HCEC 1CT (cell line): ENCODE measurements around the gene DPP10.
"Not testable (repeated sequence)": the region's sequence is repeated elsewhere in the genome, so short reads cannot be mapped to it uniquely, and the experiment has no call there.

Experiments
- DNase-seq: peaks from one replicate; pipeline ENCODE4 v3.0.0-alpha.2; 2017

DPP10 gene

DNA sequence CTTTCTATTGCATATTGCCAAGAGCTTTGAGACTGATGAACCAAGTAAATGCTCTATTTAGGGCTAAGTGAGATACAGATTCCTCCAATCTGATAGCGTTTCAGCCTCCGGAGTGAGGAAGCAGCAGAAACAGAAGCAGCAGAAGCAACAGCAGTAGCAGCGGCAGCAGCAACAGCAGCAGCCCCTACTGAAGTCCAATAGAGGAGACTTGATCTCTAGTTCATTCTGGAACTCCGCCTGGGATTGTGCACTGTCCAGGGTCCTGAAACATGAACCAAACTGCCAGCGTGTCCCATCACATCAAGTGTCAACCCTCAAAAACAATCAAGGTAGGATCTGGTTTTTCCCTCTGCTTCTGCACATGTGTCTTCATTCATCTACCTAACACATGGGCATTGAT lies at the start of gene DPP10:
Gene DPP10, plus strand, starts transcription at position 132 of the 400 bp plus-strand sequence.
- DNase-seq: no peak

DNA sequence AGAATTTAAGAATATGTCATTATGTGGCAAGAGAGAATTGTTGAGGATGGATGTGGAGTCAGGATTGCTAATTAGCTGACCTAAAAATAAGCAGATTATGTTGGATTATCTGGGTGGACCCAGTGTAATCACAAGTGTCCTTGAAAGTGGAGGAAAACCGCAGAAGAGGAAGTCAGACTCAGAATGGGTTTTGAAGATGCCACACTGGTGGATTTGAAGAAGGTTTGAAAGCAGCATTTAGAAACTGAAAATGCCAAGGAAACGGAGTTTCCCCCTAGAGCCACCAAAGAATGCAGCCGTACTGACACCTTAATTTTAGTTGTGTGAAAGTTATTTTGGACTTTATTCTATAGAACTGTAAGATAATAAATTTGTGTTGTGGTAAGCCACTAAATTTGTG lies 41.6 kb upstream of the DPP10 start:
- DNase-seq: no peak

DNA sequence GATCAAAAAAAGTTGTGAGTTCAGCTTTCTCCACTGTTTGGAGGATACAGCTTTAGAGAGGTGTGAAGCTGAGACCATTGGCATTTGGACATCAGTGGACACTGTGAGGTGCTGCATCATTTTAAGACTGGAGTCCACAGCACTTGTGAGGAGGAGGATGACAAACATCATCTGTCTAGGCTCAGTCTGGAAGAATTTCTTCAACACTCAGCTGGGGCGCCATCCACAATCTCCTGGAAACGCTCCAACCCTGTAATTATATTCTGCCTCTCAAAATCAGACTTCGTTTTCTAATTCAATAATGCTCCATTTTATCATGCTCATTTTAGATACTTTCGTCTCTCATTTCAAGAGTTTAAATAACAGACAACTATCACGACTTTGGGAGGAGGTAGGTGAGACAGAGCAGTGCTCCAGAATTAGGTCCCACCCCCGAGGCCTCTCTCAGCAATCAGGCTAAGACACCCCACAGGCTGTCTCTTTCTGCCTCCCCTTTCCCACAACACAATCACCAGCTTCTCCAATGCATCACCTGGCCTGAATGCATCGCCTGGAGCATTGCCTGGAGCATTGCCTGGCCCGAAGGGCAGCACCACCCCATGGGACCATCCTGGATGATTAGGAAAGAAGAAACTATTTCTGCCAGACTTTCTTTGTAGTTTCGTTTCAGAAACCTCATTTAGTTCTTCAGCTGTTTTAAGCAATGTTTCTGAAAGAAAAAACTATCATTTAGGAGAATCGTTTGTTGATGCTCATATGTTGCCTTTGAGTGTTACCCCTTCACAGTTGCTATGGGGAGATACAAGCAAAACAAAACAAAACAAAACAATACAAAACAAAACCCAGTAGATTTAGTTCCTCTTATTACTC lies 37.0 kb upstream of the DPP10 start:
- no peak for DNase-seq

DNA sequence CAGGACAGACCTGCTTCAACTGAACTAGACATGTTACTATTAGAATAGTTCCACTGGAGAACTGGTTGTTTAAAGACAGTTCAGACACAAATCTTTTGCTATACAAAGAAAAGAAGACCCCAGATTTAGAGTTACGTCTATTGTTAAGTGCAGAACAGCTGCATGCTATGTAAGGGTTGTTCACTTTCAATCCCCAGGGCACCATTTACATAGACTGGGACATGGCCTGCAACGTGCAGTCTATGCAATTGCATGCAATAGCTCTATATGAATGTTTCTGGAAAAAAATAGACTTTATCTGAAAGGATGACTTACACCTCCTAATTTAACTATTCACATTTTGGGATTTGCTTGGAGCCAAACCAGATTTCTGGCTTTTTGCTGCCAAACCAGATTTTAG lies 36.1 kb upstream of the DPP10 start:
- DNase-seq: no peak

DNA sequence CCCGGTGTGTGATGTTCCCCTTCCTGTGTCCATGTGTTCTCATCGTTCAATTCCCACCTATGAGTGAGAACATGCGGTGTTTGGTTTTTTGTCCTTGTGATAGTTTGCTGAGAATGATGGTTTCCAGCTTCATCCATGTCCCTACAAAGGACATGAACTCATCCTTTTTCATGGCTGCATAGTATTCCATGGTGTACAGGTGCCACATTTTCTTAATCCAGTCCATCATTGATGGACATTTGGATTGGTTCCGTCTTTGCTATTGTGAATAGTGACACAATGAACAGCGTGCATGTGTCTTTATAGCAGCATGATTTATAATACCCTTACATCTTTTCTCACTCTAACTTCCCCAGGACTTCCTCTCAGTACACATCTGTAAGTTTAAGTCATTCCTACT lies 35.1 kb upstream of the DPP10 start:
- DNase-seq: not testable (repeated sequence)

DNA sequence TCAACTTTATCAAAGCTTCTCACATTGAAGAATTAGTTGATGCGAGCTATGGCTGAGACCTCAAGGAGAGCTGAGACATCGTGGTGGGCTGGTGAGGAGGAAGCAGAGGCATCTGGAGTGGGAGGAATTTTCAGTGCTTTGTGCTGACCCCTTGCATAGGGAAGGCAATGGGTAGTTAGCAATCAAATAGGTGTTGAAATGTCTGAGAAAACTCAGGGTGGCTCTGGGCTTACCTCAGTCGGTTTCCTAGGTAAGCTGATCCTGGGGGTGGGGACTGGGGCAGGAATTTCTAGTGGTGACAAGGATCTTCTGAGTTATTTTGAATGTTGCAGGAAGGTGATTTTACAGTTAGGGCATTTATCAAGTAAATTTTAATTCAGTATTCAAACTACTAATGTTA lies 20.7 kb upstream of the DPP10 start:
- no peak for DNase-seq

DNA sequence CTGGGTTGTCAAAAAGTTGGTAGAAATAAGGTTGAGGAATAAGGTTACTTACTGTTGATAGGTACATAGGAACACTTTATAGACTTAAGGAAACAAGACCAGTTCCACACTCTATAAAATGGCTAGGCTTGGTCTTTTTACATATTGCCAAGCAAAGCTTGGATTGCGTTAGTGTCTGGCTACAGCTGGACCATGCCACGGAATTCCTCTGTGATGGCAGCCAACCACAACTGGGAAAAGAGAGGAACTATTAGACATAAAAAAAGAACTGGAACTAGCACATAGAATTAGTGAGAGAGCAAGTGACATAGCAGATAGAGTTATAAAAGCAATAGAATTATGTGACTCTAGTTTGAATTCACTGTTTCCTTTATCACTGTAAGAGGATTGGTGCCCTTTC lies 17.7 kb upstream of the DPP10 start:
- DNase-seq: no peak

DNA sequence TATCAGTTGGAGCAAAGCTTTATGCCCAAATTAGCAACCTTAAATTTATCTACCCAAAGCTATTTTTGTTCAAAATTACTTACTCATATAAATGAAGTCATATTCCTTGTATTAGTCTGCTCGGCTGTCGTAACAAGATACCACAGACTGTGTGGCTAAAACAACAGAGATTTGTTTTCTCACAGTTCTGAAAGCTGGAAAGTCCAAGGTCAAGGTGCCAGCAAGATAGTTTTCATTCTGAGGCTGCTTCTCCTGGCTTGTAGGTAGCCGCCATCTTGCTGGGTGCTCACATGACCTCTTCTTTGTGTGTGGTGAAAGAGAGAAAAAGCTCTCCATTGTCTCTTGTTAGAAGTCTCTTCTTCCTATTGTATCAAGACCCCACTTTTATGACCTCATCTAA lies 15.7 kb upstream of the DPP10 start:
- DNase-seq: no peak

DNA sequence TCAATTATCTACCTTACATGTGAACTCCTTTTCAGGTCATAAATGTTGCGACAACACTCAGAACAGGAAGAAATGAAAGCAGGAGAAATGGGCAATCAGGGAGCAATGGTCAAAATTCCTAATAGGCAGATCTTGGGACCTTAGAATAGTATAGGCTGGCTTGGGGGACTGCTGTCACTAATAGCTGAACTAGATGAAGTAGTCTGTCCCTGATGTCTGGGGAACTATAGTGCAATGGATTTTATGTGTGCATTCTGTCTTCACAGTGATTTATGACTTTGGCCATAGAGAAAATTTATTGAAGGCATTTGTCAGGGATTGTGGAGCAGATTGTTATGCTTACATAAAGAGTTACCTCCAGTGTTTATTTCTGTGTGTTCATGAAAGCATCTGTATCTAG lies 6.1 kb upstream of the DPP10 start:
- DNase-seq: no peak

DNA sequence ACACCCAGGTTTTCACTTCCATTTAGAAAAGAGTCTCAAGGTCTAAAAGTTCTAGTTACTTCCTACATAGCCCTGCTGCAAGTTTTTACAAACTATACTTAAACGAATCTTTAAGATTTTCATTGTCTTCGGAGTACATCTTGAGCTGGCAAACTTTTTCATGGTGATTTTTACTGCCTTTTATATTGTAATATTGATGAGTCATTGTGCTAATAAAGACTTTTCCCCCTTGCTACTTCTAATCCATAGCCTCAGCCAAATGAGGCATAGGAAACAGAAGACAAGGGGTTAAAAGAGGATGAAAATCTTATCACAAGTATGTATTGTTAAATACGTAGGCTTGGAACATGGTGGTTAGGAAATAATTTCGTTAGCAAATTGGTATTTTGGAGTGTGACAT lies 4.1 kb downstream of the DPP10 start:
- DNase-seq: no peak

DNA sequence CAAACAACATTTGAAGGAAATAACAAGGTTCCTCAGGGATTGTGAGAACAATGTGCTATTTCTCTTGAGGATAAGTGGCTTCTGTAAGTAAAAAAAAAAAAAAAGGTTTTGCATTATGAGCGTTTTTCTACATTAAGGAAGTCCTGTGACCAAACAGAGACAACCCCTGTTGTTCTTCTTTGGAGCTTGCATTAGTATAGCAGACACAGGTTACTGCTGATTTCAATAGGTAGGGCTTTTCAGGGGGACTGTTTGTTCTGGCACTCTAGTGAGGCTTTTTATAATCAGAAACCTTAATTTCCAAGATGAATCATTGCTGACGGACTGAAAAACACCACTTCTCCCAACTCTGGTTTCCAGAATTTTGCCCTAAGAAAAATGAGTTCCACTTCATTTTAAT lies 8.2 kb downstream of the DPP10 start:
- DNase-seq: no peak

DNA sequence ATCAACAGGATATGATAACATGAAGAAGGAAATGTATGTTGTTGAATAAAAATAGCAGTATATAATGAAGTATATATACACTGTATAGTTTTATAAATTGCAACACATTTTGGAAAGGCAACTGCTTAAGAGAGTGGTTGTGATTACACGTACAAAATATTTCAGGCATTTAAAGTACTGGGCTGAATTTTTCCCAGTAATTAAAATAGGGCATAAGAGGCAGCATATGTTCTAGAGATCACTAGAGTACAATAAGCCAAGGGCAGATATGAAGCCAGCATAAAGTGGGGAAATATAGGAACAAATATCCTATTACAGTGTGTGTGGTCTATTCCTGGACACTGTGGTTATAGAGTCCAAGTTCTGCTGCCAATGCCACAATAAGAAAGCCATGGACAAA lies 14.1 kb downstream of the DPP10 start:
- no peak for DNase-seq

DNA sequence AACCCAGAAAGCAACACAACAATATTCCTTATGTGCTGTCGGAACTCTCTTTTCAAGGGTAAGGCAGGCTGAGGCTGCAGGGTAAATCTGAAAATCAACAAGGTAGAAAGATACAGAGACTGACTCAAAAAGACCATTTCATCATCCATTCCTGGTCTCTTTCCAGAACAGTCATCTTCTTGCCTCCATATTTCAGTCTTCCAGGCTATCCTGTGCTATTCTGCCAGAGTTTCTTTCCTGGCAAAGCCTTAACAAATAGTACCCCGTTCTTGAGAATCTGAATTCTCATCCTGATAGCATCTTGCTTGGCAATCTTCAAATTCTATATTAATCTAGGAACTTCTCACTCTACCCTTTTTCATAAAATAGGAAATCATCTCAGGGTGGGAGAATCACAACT lies 15.5 kb downstream of the DPP10 start:
- DNase-seq: no peak

DNA sequence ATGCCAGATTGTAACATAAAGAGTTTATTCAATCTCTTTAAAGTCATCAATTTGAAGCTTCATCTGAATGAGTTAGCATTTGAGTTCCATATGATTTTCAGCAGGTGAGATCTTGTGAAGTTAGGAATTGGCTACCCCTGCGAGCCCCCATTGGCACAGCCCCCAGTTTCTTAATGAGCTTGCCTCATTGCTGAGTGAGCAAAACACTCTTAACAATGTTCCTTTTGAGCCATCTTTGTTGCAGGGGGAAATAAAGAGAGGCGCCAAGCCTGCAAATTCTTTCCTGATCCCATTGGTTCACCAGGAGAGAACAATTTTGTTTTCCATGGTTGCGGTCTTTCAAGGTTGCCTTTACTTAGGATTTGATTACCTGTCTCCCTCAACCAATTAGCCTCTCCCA lies 18.7 kb downstream of the DPP10 start:
- DNase-seq: no peak

DNA sequence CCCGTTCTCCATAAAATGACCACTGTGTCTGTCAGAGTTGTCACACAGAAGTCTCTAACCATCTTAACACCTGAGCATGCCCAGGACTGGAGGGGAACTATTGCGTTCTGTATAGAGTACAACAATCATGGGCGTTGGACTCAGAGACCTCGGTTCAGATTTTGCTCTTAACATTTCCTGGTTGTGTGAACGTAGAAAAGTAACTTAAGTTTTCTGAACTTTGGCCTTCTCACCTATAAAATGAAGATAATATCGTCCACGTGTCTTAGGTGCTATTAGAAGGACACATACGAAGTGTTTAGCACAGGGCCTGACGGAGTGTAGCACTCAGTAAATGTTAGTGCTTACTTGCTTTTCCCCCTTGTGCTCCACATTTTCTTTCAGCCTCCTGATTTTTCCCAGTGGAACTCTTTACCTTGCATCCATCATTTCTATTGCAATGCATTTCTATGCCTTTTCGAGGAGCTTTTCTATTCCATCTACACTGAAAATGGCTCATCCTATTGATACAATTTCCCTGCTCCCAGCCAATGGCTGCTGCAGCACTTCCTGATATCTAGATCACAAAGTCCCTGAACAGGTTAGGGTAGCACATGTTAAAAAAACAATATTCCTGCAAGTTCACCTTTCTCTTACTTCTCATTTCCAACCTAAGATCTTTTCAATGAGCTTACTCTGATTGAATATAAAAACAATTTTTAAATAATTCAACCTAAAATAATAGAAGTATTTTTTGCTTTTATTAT lies 22.7 kb downstream of the DPP10 start:
- no peak for DNase-seq

DNA sequence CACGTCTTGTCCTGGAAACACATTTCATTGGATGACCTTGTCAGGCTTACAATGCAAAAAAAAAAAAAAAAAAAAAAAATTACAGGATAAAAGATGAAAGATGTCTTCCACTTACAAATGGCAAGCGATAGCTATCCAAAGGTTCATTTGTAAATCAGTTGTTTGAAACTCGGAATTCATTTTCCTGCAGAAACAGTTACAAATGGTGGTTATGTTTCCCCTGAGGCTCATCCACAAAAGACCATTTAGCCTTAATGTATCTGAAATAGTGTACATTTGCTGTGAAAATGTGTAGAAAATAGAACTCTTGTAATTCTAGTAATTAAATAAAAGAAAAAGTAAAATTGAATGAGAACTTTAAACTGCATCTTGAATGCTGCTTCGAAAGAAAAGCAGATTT lies 25.9 kb downstream of the DPP10 start:
- DNase-seq: no peak

DNA sequence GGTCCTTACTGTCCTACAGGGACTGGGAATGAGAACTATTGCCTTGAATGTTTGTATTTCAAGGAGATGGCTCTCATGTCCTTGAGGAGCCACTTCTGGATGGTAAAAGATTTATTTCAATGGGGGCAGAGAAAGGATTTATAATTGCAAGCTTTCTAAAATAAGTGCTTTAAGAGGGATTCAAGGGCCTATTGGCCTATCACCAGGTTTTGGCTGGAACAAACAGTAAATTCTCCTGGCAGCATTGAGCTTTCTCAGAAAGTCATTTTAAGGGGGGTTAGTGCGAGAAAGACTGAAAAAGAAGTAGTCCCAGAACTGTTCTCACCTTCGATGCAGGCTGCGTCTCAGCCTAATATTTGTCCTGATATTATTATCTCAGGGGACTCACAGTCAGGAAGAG lies 29.8 kb downstream of the DPP10 start:
- DNase-seq: no peak

DNA sequence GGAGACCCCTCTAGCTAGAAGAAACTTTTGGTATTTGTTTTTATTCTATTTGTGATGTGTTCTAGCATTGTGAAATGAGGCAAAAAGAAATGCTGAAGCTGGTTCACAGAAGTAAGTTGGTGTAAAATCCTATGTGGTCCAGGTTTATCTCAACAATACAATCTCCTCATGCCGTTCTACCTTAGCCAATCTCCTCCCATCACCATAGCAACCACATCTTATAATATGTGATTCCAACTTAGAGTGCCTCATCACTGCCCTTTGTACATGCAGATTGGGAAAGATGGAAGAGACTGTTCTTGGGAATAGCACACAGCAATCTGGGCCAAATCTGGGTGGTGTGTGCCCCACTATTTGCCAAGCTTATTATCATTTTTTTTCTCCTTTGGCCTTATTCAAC lies 30.3 kb downstream of the DPP10 start:
- no peak for DNase-seq

DNA sequence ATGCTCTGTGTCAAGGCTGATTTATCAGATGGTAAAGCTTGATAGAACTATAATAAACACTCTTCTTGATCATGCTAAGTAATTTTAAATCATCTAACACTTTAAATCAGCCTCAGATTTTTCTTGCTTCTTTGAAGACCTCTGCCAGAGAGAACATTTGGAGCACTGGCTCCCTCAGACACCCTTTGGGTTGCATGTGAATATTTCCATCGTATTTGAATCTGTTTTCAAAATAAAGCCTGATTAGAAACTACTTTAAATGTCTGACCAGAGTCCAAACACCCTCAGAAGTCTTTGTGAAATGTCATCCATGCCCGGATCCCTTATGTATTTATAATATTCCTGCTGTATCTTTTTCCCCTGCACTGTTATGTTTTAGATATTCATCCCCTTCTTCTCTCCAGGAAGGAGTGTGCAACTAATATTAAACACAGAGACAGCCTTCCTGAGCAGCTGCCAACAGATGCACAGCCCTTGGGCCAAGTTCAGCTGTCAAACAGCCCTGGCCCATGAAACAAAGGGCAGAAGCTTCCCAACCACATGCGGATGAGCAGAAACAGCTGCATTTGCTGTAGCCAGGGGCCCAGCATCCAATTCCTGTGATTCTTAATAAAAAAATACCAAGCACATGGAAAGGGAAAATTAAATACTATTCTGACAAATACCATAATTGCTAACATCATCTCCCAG lies 46.5 kb downstream of the DPP10 start:
- DNase-seq: no peak

DNA sequence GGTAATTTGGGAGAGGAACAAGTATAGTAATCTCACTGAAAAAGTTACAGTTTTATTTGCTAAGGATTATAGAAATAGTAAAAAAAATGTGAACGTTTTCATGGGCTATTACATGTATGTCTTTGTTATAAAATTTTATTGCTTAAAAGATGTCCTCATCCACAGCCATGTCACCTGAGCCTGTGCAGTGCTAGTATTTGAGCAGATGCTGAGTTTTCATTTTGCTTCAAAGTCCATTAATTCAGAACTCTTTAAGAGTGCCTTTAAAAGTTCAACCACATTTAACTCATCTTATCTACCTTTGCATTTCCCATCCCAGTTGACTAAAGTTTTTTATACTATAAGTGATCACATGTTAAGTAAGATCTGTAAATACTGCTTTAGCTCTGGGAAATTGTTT lies 52.6 kb downstream of the DPP10 start:
- DNase-seq: no peak

DNA sequence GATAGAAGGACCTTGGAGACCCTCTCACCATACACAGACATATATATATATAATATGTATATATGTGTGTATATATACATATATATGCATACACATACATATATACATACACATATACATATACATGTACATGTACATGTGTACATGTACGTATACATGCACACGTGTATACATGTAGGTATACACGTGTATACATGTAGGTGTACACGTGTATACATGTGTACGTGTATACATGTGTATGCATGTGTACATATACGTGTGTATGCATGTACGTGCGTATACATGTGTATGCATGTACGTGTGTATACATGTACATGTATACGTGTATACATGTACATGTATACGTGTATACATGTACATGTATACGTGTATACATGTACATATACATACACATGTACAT lies 54.5 kb downstream of the DPP10 start:
- no peak for DNase-seq

DNA sequence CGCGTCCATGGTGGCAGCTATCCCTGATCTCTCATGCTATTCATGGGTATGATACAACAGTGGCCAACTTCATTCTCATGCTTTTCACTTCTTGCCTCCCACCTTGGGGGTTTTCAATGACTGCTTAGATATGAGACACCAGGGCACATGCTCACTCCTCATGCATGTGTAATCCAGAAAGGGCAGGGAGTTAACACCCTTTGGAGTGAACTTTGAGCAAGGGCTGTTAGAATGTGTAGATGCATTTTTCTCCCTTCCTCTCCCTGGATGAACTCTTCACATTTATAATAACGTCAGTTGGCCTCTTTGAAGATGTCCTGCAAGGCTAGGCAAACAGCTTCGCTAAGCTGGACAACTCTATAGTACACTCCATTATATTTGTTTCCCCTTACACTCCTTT lies 56.7 kb downstream of the DPP10 start:
- no peak for DNase-seq

DNA sequence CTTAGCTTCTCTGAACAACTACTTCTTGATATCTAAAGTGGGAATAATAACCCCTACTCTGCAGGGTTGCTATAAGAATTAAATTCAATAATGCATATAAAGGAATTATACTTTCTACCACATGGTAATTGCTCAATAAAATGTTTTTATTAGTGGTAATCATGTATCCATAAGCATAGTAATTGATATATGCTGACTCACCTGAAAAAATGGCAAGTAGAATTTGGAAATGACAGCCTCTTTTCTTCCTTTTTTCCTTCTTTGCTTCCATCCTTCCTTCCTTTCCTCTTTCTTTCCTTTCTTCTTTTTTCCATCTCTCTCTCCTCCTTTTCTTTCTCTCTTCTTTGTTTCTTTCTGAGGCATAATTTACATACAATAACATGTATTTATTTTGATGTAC lies 65.3 kb downstream of the DPP10 start:
- no peak for DNase-seq

DNA sequence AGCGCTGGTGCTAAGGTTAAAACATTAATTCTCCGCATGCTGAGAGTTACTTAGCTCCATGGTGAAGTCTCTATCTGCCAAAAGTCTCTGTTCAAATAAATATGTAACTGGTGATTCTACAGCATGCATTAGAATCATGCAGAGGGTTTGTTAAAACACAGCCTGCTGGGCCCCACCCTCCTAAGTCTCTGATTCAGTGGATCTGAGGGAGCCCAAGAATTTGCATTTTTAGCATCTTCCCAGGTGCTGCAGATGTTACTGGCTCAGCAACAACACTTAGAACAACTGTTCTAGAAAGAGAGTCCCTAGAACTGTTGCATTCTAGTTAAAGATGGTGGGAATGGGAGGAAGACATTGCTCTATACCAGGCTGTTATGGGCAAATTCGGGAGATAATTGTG lies 73.4 kb downstream of the DPP10 start:
- DNase-seq: no peak
